HepG2 (cell line): ENCODE results near the gene LYRM4. TPM values are rescaled to one million over a fixed set of nuclear protein-coding genes. Genes with fewer than 3 reads are reported as not detected.

Experiments
- GZF1 ChIP-seq: sonication (generic); formaldehyde crosslinking; IDR thresholded peaks from 2 replicates; pipeline ENCODE4 v1.5.1; 2020; ENCODE audit warnings: mild to moderate bottlenecking, missing genetic modification reagents
- SKI ChIP-seq: fragments of 450-650 bp; IDR thresholded peaks from one replicate; pipeline ENCODE4 v1.6.1; 2018; ENCODE audit warnings: mild to moderate bottlenecking; ENCODE audit not compliant: partially characterized antibody
- THAP9 ChIP-seq: sonication (generic); formaldehyde crosslinking; IDR thresholded peaks from 2 replicates; pipeline ENCODE4; 2020; ENCODE audit warnings: missing genetic modification reagents, mild to moderate bottlenecking, borderline replicate concordance
- ZNF275 ChIP-seq: sonication (generic); formaldehyde crosslinking; IDR thresholded peaks from 2 replicates; pipeline ENCODE4 v1.8.0; 2022; ENCODE audit warnings: missing genetic modification reagents, mild to moderate bottlenecking, inconsistent platforms, borderline replicate concordance
- ZNF343 ChIP-seq: sonication (generic); formaldehyde crosslinking; IDR thresholded peaks from 2 replicates; pipeline ENCODE4 v1.4.0; 2020; ENCODE audit warnings: mild to moderate bottlenecking, missing genetic modification reagents
- ZNF354B ChIP-seq: sonication (generic); formaldehyde crosslinking; IDR thresholded peaks from 2 replicates; pipeline ENCODE4 v1.8.0; 2022; ENCODE audit warnings: mild to moderate bottlenecking, missing genetic modification reagents
- ZNF430 ChIP-seq: sonication (generic); formaldehyde crosslinking; IDR thresholded peaks from 2 replicates; pipeline ENCODE4 v1.9.0; 2021; ENCODE audit warnings: mild to moderate bottlenecking, missing genetic modification reagents
- ZNF788 ChIP-seq: sonication (generic); formaldehyde crosslinking; IDR thresholded peaks from 2 replicates; pipeline ENCODE4 v1.5.0; 2020; ENCODE audit warnings: mild to moderate bottlenecking, missing genetic modification reagents, borderline replicate concordance
- polyA plus RNA-seq, 8 experiments: library from polyadenylated mRNA; depleted of rRNA in 3 of 8; stranded (reverse) in 7 of 8; unstranded in 1 of 8; fragments of >200 nt; fragmentation: Illumina TruSeq in 4 of 8; extraction: Trizol in 4 of 8; gene quantifications; 2 replicates each; pipeline versions ENCODE4 v1.2.1 to v1.2.3, GENCODE V29; 2011 to 2016; ENCODE audit warnings: low read depth in 4 of 8, missing spikeins in 1 of 8, mixed read lengths in 1 of 8; ENCODE audit not compliant: insufficient read depth in 1 of 8
- total RNA-seq, 5 experiments: library from RNA; depleted of rRNA; stranded (reverse); fragments of >200 nt; fragmentation: Illumina TruSeq; extraction: Trizol; gene quantifications; 2 replicates each; pipeline ENCODE4 v1.2.3, GENCODE V29; 2016; ENCODE audit warnings: low read depth in 1 of 5
- TF ChIP-seq, protein P1 (sequence below): sonication (generic); formaldehyde crosslinking; IDR thresholded peaks from 2 replicates; pipeline ENCODE4 v1.5.0; 2020; ENCODE audit warnings: missing genetic modification reagents
- TF ChIP-seq, protein P2 (sequence below): IDR thresholded peaks from 2 replicates; pipeline ENCODE4 v1.4.0; 2020; ENCODE audit warnings: mild to moderate bottlenecking, missing genetic modification reagents
- TF ChIP-seq, protein P3 (sequence below), 2 experiments: sonication (generic) in 1 of 2; formaldehyde crosslinking in 1 of 2; IDR thresholded peaks; 2 replicates each; pipeline versions ENCODE4 v1.4.0 to v1.6.1; 2018 to 2020; ENCODE audit warnings: missing genetic modification reagents in 2 of 2, borderline replicate concordance in 1 of 2, low read depth in 1 of 2, mild to moderate bottlenecking in 1 of 2, missing biosample characterization in 1 of 2
- TF ChIP-seq, protein P4 (sequence below): IDR thresholded peaks from 2 replicates; pipeline ENCODE4 v1.6.1; 2012; ENCODE audit warnings: low read depth, low read length, improper control_type of control experiment
- TF ChIP-seq, protein P5 (sequence below): sonication (generic); formaldehyde crosslinking; conservative IDR thresholded peaks from 2 replicates; pipeline ENCODE4 v1.4.0; 2020; ENCODE audit warnings: missing genetic modification reagents

The LYRM4 gene
- total and polyA plus RNA-seq, 2 of the 13 experiments (the other 11 are each of a cell fraction or from before 2014, with no cell fraction given): 64.6 to 67.5 TPM

DNA sequence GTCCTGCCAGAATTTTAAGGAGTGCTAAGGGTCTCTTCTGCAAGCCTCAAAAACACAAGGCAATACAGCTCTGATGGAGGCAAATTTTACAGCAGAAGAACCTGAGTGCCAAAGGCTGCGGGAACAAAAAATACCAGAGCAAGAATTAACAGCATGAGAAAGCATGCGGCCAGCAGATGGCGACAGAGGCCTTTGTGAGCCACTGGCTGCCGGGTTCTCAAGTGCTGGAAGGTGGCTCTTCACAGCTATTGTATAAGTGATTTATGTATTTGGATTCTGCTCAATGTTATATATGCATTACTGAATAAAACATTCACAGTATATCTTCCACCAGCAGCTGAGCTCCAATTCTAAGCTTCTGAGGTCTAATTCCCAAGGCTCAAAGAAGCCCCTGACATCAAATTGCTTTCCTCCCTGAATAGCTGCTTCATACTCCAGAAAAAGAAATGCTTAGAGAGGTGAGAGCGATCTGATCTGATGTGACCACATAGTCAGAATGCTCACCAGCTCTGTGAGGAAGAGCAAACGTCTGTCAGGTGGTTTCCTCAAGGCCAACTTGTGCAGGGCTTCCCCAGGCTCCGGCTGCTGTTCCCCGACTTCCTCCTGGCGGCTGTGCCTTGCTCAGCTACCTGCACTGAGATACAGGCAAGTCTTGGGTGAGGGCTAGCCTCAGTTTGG lies 117.0 kb downstream of the LYRM4 start (continued):
- TF ChIP-seq, protein P1, sequence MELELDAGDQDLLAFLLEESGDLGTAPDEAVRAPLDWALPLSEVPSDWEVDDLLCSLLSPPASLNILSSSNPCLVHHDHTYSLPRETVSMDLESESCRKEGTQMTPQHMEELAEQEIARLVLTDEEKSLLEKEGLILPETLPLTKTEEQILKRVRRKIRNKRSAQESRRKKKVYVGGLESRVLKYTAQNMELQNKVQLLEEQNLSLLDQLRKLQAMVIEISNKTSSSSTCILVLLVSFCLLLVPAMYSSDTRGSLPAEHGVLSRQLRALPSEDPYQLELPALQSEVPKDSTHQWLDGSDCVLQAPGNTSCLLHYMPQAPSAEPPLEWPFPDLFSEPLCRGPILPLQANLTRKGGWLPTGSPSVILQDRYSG (CRISPR knock-in tag): no peak
- no peak for TF ChIP-seq SKI
- no peak for TF ChIP-seq ZNF354B (CRISPR knock-in tag)
- TF ChIP-seq, protein P2, sequence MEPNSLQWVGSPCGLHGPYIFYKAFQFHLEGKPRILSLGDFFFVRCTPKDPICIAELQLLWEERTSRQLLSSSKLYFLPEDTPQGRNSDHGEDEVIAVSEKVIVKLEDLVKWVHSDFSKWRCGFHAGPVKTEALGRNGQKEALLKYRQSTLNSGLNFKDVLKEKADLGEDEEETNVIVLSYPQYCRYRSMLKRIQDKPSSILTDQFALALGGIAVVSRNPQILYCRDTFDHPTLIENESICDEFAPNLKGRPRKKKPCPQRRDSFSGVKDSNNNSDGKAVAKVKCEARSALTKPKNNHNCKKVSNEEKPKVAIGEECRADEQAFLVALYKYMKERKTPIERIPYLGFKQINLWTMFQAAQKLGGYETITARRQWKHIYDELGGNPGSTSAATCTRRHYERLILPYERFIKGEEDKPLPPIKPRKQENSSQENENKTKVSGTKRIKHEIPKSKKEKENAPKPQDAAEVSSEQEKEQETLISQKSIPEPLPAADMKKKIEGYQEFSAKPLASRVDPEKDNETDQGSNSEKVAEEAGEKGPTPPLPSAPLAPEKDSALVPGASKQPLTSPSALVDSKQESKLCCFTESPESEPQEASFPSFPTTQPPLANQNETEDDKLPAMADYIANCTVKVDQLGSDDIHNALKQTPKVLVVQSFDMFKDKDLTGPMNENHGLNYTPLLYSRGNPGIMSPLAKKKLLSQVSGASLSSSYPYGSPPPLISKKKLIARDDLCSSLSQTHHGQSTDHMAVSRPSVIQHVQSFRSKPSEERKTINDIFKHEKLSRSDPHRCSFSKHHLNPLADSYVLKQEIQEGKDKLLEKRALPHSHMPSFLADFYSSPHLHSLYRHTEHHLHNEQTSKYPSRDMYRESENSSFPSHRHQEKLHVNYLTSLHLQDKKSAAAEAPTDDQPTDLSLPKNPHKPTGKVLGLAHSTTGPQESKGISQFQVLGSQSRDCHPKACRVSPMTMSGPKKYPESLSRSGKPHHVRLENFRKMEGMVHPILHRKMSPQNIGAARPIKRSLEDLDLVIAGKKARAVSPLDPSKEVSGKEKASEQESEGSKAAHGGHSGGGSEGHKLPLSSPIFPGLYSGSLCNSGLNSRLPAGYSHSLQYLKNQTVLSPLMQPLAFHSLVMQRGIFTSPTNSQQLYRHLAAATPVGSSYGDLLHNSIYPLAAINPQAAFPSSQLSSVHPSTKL: peak; percentile 57
- no peak for TF ChIP-seq ZNF343
- no peak for TF ChIP-seq ZNF788
- TF ChIP-seq, protein P3, sequence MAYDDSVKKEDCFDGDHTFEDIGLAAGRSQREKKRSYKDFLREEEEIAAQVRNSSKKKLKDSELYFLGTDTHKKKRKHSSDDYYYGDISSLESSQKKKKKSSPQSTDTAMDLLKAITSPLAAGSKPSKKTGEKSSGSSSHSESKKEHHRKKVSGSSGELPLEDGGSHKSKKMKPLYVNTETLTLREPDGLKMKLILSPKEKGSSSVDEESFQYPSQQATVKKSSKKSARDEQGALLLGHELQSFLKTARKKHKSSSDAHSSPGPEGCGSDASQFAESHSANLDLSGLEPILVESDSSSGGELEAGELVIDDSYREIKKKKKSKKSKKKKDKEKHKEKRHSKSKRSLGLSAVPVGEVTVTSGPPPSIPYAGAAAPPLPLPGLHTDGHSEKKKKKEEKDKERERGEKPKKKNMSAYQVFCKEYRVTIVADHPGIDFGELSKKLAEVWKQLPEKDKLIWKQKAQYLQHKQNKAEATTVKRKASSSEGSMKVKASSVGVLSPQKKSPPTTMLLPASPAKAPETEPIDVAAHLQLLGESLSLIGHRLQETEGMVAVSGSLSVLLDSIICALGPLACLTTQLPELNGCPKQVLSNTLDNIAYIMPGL (CRISPR knock-in tag; IDR thresholded peaks at IDR 0.05; ENCODE audit: borderline replicate concordance in 1 of 2, low read depth in 1 of 2): peak in 1 of 2 experiments; percentile 45; a peak in 1 of 4 replicates
- TF ChIP-seq ZNF275 (CRISPR knock-in tag): no peak
- no peak for TF ChIP-seq GZF1 (CRISPR knock-in tag)
- no peak for TF ChIP-seq THAP9 (CRISPR knock-in tag)
- TF ChIP-seq, protein P4, sequence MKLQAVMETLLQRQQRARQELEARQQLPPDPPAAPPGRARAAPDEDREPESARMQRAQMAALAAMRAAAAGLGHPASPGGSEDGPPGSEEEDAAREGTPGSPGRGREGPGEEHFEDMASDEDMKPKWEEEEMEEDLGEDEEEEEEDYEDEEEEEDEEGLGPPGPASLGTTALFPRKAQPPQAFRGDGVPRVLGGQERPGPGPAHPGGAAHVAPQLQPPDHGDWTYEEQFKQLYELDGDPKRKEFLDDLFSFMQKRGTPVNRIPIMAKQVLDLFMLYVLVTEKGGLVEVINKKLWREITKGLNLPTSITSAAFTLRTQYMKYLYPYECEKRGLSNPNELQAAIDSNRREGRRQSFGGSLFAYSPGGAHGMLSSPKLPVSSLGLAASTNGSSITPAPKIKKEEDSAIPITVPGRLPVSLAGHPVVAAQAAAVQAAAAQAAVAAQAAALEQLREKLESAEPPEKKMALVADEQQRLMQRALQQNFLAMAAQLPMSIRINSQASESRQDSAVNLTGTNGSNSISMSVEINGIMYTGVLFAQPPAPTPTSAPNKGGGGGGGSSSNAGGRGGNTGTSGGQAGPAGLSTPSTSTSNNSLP: no peak
- TF ChIP-seq, protein P5, sequence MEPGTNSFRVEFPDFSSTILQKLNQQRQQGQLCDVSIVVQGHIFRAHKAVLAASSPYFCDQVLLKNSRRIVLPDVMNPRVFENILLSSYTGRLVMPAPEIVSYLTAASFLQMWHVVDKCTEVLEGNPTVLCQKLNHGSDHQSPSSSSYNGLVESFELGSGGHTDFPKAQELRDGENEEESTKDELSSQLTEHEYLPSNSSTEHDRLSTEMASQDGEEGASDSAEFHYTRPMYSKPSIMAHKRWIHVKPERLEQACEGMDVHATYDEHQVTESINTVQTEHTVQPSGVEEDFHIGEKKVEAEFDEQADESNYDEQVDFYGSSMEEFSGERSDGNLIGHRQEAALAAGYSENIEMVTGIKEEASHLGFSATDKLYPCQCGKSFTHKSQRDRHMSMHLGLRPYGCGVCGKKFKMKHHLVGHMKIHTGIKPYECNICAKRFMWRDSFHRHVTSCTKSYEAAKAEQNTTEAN (CRISPR knock-in tag): no peak
- no peak for TF ChIP-seq ZNF430
